ENCODE measurements around the gene ABHD2. TPM values are rescaled to one million over a fixed set of nuclear protein-coding genes. Genes with fewer than 3 reads are reported as not detected.

Gene ABHD2
- total and polyA plus RNA-seq, 9 donors = 17.0 to 107 (median 89.5) TPM

DNA sequence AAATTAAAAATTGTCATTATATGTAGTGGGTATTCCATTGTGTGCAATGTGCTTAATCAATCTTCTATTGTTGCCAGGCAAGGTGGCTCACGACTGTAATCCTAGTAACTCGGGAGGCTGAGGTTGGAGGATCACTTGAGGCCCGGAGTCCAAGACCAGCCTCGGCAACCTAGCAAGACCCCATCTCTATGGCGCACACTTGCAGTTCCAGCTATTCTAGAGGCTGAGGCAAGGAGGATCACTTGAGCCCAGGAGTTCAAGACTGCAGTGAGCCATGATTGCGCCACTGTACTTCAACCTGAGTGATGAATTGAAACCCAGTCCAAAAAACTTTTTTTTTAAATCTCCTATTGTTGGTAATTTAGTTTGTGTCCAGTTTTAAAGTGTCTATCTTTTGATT lies 33.4 kb upstream of the ABHD2 start:
- TF ChIP-seq, protein P1, sequence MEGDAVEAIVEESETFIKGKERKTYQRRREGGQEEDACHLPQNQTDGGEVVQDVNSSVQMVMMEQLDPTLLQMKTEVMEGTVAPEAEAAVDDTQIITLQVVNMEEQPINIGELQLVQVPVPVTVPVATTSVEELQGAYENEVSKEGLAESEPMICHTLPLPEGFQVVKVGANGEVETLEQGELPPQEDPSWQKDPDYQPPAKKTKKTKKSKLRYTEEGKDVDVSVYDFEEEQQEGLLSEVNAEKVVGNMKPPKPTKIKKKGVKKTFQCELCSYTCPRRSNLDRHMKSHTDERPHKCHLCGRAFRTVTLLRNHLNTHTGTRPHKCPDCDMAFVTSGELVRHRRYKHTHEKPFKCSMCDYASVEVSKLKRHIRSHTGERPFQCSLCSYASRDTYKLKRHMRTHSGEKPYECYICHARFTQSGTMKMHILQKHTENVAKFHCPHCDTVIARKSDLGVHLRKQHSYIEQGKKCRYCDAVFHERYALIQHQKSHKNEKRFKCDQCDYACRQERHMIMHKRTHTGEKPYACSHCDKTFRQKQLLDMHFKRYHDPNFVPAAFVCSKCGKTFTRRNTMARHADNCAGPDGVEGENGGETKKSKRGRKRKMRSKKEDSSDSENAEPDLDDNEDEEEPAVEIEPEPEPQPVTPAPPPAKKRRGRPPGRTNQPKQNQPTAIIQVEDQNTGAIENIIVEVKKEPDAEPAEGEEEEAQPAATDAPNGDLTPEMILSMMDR (IDR thresholded peaks at IDR 0.05) = no peak
- intact Hi-C loops (cut with DNase I) = loop anchor here in 2 of 4 donors (5.0 to 10.0 kb wide), 2 partner anchors 70 to 72 kb away; no protein-coding TSS in a partner anchor
- Histone ChIP-seq H3K27me3 (no peaks in the 10 kb centered on the region), H3K9me3 (no peaks in the 10 kb centered on the region), H3K4me3 (no peak overlapping the region), H3K4me1 (ENCODE audit: insufficient read depth) (peaks cover 1% of the 10 kb centered on the region), H3K27ac (no peak overlapping the region), H3K36me3 (no peaks in the 10 kb centered on the region)
- WGBS, 3 donors = 90 to 94% (median 92%) methylated on average over 6 of the region's 6 CpGs
- DNase-seq = no peak

DNA sequence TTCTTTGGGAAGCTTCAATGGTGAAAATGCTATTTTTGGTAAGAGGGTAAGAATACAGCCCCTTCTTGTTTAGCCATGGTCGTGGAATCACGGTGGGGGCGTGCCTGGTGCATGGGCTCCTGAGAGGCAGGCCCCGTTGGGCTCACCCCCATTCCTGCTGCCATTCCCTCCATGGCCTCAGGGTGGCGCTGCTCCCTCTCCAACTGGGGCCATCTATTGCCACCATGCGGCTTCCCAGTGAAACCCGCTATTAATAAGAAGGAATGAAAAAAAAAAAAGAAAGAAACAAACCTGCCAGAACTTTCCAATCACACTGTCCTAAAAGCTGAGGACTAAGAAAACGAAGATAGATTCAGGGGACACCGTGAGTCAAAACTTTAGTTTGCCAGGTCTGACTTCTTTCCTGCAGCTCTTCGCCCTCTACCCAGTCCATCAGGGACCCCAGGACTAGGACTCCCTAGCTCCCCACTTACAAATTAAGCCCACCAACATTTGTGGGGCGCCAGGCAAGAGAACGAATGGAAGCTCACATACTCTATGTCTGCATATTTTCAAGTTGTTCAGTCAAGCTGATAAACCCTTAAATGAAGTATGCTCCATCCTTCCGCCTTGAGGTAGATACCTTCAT lies 30.6 kb upstream of the ABHD2 start:
- Histone ChIP-seq H3K36me3 (no peaks in the 10 kb centered on the region), H3K27ac (no peak overlapping the region), H3K27me3 (no peaks in the 10 kb centered on the region), H3K4me1 (ENCODE audit: insufficient read depth) (no peaks in the 10 kb centered on the region), H3K4me3 (no peak overlapping the region), H3K9me3 (no peaks in the 10 kb centered on the region)
- intact Hi-C loops (cut with DNase I) = loop anchor here in 3 of 4 donors (2.0 to 10.0 kb wide), 4 partner anchors 67 to 119 kb away; no protein-coding TSS in a partner anchor
- DNase-seq = peak; percentile 72 to 91 (median 84)
- TF ChIP-seq EP300 (IDR thresholded peaks at IDR 0.05) = no peak
- TF ChIP-seq, protein P1 (IDR thresholded peaks at IDR 0.05) = peak; percentile 89 to 95 (median 93)
- TF ChIP-seq POLR2A (IDR thresholded peaks at IDR 0.05) = no peak
- 23 to 26% (median 24%) methylated on average over 13 of the region's 13 CpGs for whole genome bisulfite sequencing, 3 donors

DNA sequence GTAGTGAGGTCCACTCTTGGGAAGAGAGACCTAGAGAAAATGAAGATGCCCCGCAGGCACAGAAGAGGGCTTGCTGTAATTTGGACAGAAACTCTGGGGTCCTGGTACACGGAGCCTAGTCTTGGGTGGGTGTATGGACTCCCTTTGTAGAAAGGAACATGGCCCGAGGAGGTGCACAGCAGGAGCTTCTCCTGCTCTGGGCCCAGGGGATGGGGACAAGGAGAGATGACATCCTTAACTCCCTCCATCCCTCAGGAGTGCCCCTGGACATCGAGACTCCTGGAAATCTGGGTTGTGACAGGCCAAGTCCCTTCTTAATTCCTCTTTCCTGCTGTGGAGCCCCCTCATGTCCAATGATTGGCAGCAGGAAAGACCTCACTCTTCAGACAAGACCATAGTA lies 29.9 kb upstream of the ABHD2 start:
- no peak for DNase-seq
- Histone ChIP-seq H3K27me3 (no peaks in the 10 kb centered on the region), H3K36me3 (no peaks in the 10 kb centered on the region), H3K4me3 (no peak overlapping the region), H3K9me3 (no peaks in the 10 kb centered on the region), H3K27ac (no peak overlapping the region), H3K4me1 (ENCODE audit: insufficient read depth) (no peaks in the 10 kb centered on the region)
- intact Hi-C loops (cut with DNase I) = loop anchor here in 3 of 4 donors (2.0 to 10.0 kb wide), 4 partner anchors 66 to 118 kb away; no protein-coding TSS in a partner anchor
- TF ChIP-seq, protein P1 (IDR thresholded peaks at IDR 0.05) = no peak
- WGBS, 3 donors = 87 to 92% (median 89%) methylated on average over 4 of the region's 4 CpGs

DNA sequence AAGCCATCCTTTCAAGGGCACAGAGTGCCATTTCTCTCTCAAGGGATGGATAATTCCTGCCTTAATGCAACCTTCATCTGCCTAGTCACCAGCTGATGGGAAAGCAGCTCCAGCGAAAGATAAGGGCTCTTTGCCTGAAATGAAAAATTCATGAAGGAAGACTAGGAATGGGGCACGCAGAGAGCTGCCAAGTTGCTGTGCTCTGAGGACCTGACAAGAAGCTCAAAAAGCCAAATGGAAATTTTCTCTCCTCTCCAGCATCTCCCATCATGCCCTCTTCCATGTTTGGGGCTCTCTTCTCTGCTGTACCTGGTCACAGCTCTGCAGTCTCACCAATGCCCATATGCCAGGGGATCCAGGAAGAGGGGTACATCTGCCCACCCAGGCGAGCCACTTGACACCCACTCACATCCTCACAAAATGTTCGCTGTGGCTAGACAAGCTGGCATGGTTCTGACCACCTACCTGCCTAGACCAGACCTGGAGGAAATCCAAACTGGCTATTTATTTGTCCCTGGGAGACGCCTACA lies 29.3 kb upstream of the ABHD2 start:
- TF ChIP-seq POLR2A (IDR thresholded peaks at IDR 0.05) (no peak), EP300 (IDR thresholded peaks at IDR 0.05) (no peak)
- TF ChIP-seq, protein P1 (IDR thresholded peaks at IDR 0.05) = no peak
- intact Hi-C loops (cut with DNase I) = loop anchor here in 3 of 4 donors (2.0 to 10.0 kb wide), 4 partner anchors 66 to 118 kb away; no protein-coding TSS in a partner anchor
- 77 to 85% (median 84%) methylated on average over 5 of the region's 5 CpGs for WGBS, 3 donors

More for the DNA sequence above, 29.3 kb upstream of the ABHD2 start:
- no peak overlapping the region for H3K27ac ChIP-seq
- H3K27me3 ChIP-seq = no peaks in the 10 kb centered on the region
- H3K9me3 ChIP-seq = no peaks in the 10 kb centered on the region
- H3K36me3 ChIP-seq = no peaks in the 10 kb centered on the region
- no peak overlapping the region for H3K4me3 ChIP-seq
- DNase-seq = no peak
- no peaks in the 10 kb centered on the region for H3K4me1 ChIP-seq (ENCODE audit: insufficient read depth)

Data from ovary (tissue), 9 donors.